ENCODE data around the gene RFX6. TPM values are rescaled to one million over a fixed set of nuclear protein-coding genes. Genes with fewer than 3 reads are reported as not detected.
"Not testable (repeated sequence)": the region's sequence is repeated elsewhere in the genome, so short reads cannot be mapped to it uniquely, and the experiment has no call there.

RFX6 gene, protein sequence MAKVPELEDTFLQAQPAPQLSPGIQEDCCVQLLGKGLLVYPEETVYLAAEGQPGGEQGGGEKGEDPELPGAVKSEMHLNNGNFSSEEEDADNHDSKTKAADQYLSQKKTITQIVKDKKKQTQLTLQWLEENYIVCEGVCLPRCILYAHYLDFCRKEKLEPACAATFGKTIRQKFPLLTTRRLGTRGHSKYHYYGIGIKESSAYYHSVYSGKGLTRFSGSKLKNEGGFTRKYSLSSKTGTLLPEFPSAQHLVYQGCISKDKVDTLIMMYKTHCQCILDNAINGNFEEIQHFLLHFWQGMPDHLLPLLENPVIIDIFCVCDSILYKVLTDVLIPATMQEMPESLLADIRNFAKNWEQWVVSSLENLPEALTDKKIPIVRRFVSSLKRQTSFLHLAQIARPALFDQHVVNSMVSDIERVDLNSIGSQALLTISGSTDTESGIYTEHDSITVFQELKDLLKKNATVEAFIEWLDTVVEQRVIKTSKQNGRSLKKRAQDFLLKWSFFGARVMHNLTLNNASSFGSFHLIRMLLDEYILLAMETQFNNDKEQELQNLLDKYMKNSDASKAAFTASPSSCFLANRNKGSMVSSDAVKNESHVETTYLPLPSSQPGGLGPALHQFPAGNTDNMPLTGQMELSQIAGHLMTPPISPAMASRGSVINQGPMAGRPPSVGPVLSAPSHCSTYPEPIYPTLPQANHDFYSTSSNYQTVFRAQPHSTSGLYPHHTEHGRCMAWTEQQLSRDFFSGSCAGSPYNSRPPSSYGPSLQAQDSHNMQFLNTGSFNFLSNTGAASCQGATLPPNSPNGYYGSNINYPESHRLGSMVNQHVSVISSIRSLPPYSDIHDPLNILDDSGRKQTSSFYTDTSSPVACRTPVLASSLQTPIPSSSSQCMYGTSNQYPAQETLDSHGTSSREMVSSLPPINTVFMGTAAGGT
- not detected for total RNA-seq

- Mint-ChIP-seq H3K4me1 (peaks cover 8% of the 10 kb centered on the region), H3K36me3 (ENCODE audit: low read depth) (no peaks in the 10 kb centered on the region), H3K27me3 (peaks cover 39% of the 10 kb centered on the region), H3K4me3 (peak within 1 kb of the TSS; percentile 3), H3K27ac (no peak within 1 kb of the TSS), H3K9me3 (no peaks in the 10 kb centered on the region)
- CTCF ChIA-PET = no interaction called here
- POLR2A ChIA-PET = no interaction called here
- no peak for DNase-seq
Observed at GRCh38 chr6:116876635-116877611, at the start of gene RFX6. Gene RFX6, plus strand, starts transcription at chr6:116877242. Its CDS starts 34 bp downstream, at chr6:116877276.

DNA sequence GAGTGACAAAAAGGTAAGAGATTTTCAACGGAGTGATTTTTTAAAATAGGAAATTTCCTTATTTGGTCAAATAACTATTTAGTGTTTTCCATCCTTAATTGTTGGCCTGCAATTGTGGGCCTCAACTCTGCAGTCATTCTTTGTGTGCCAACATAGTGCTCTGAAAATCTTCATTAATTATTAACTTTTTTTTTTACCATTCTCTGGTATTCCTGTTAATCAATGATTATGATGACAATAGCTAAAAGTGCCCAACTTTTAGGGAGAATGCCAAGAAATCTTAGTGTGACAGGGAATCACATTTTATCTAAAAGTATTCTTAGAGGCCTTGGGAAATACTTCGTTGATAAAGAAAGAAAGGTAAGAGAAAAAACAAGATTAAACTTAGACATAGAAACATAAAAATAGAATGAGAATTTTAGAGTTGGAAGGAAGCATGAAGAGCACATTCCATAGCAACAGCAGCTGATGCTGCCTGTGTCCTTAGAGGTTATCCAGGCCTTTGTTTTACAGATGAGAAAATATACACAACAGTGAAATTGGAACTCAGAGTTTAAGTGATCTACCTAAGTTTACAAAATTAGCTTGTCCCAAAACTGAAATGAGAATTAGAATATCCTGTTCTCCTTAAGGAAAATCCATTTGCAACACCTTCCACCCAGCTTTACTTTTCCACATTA lies 49.3 kb upstream of the RFX6 start:
- DNase-seq = no peak
- H3K4me1 Mint-ChIP-seq = no peaks in the 10 kb centered on the region
- H3K36me3 Mint-ChIP-seq (ENCODE audit: low read depth) = no peaks in the 10 kb centered on the region
- CTCF ChIA-PET = no interaction called here
- no peaks in the 10 kb centered on the region for H3K9me3 Mint-ChIP-seq
- POLR2A ChIA-PET = no interaction called here
- peaks cover 5% of the 10 kb centered on the region for H3K27me3 Mint-ChIP-seq
- no peak overlapping the region for H3K4me3 Mint-ChIP-seq
- no peak overlapping the region for H3K27ac Mint-ChIP-seq

DNA sequence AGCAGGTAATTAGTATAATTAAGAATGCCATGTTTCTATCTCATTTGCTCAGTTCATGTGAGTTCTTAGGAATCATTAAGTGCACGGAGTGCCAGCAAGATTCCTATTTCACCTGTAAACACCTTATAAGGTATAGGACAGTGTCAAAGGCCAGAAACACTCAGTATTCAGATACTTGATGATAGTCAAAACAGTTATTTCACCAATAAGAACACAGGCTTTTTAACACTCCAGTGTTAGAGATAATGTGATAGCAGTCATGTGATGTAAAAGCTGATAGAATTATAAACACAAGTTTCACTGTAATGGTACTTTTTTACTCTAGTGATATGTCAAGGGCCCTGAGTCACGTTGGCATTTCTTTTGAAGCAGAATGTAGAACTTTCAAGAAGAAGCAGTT lies 48.1 kb upstream of the RFX6 start, which contains the start of gene GPRC6A:
Gene GPRC6A, minus strand, starts transcription at position 101 of the 400 bp plus-strand sequence. Its CDS starts 70 bp downstream, at position 31.
- Mint-ChIP-seq H3K27me3 (peaks cover 6% of the 10 kb centered on the region), H3K9me3 (no peaks in the 10 kb centered on the region), H3K36me3 (ENCODE audit: low read depth) (no peaks in the 10 kb centered on the region), H3K4me1 (no peaks in the 10 kb centered on the region), H3K27ac (no peak within 1 kb of the TSS), H3K4me3 (no peak within 1 kb of the TSS)
- ChIA-PET POLR2A (no interaction called here), CTCF (no interaction called here)
- no peak for DNase-seq

DNA sequence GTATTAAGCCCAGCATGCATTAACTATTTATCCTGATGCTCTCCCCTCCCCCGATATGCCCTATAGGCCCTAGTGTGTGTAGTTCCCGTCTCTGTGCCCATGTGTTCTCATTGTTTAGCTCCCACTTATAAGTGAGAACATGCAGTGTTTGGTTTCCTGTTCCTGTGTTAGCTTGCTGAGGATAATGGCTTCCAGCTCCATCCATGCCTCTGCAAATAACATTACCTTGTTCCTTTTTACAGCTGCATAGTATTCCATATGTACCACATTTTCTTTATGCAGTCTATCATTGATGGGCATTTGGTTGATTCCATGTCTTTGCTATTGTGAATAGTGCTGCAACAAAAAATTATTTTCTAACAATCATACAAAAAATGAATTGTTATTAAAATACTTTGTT lies 42.5 kb upstream of the RFX6 start:
- DNase-seq; H3K4me1 Mint-ChIP-seq; H3K4me3 Mint-ChIP-seq; CTCF ChIA-PET; H3K36me3 Mint-ChIP-seq (ENCODE audit: low read depth); H3K9me3 Mint-ChIP-seq; H3K27me3 Mint-ChIP-seq; POLR2A ChIA-PET; H3K27ac Mint-ChIP-seq: not testable (repeated sequence)

- H3K36me3 Mint-ChIP-seq (ENCODE audit: low read depth) = no peaks in the 10 kb centered on the region
- no peak for DNase-seq
- H3K9me3 Mint-ChIP-seq = no peaks in the 10 kb centered on the region
- ChIA-PET POLR2A (no interaction called here), CTCF (interaction anchor here (0.6 kb wide), 1 partner anchor 691 kb away, joined by 3 read pairs; no protein-coding TSS in a partner anchor)
- H3K4me3 Mint-ChIP-seq = no peak overlapping the region
- H3K4me1 Mint-ChIP-seq = no peaks in the 10 kb centered on the region
- H3K27ac Mint-ChIP-seq = no peak overlapping the region
- H3K27me3 Mint-ChIP-seq = peaks cover 5% of the 10 kb centered on the region
Observed at GRCh38 chr6:116836606-116837342, 40.3 kb upstream of the RFX6 start.

- Mint-ChIP-seq H3K27me3 (peaks cover 5% of the 10 kb centered on the region), H3K4me3 (no peak overlapping the region), H3K36me3 (ENCODE audit: low read depth) (no peaks in the 10 kb centered on the region), H3K4me1 (no peaks in the 10 kb centered on the region), H3K27ac (no peak overlapping the region), H3K9me3 (no peaks in the 10 kb centered on the region)
- DNase-seq = no peak
- ChIA-PET POLR2A (no interaction called here), CTCF (no interaction called here)
Observed at GRCh38 chr6:116840091-116840490, 37.0 kb upstream of the RFX6 start.

GRCh38 chr6:116842459-116842858 lies 34.6 kb upstream of the RFX6 start:
- Mint-ChIP-seq H3K9me3 (no peaks in the 10 kb centered on the region), H3K4me3 (no peak overlapping the region), H3K27me3 (peaks cover 2% of the 10 kb centered on the region), H3K27ac (no peak overlapping the region), H3K4me1 (no peaks in the 10 kb centered on the region), H3K36me3 (ENCODE audit: low read depth) (no peaks in the 10 kb centered on the region)
- DNase-seq = no peak
- CTCF ChIA-PET = no interaction called here
- POLR2A ChIA-PET = no interaction called here

GRCh38 chr6:116847227-116847626 lies 29.8 kb upstream of the RFX6 start:
- H3K4me1 Mint-ChIP-seq = no peaks in the 10 kb centered on the region
- no peak overlapping the region for H3K27ac Mint-ChIP-seq
- H3K36me3 Mint-ChIP-seq (ENCODE audit: low read depth) = no peaks in the 10 kb centered on the region
- peaks cover 4% of the 10 kb centered on the region for H3K27me3 Mint-ChIP-seq
- H3K4me3 Mint-ChIP-seq = no peak overlapping the region
- CTCF ChIA-PET = no interaction called here
- POLR2A ChIA-PET = no interaction called here
- no peaks in the 10 kb centered on the region for H3K9me3 Mint-ChIP-seq
- no peak for DNase-seq

- POLR2A ChIA-PET = no interaction called here
Observed at GRCh38 chr6:116858060-116858459, 19.0 kb upstream of the RFX6 start.

DNA sequence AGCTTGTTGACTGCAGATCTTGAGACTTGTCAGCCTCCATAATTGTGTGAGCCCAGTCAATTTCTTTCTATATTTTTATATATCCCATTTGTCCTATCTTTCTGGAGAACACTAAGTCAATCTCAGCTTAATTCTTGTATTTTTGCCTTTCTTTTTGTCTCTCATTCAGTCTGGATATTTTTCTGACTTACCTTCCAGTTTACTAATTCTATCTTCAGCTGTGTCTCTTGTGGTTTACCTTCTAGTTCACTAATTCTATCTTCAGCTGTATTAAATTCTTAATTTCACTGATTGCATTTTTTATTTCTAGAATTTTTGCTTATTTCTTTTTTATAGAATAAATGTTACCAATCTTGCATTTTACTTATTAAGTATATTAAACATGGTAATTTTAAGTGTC lies 17.8 kb upstream of the RFX6 start:
- CTCF ChIA-PET = no interaction called here
- H3K4me1 Mint-ChIP-seq = no peaks in the 10 kb centered on the region
- no peak overlapping the region for H3K27ac Mint-ChIP-seq
- no peak overlapping the region for H3K4me3 Mint-ChIP-seq
- POLR2A ChIA-PET = no interaction called here
- H3K27me3 Mint-ChIP-seq = no peaks in the 10 kb centered on the region
- H3K9me3 Mint-ChIP-seq = peaks cover 11% of the 10 kb centered on the region
- H3K36me3 Mint-ChIP-seq (ENCODE audit: low read depth) = no peaks in the 10 kb centered on the region
- no peak for DNase-seq

More at GRCh38 chr6:116858060-116858459, 19.0 kb upstream of the RFX6 start:
- Mint-ChIP-seq H3K9me3 (peaks cover 11% of the 10 kb centered on the region), H3K4me3 (no peak overlapping the region), H3K4me1 (no peaks in the 10 kb centered on the region), H3K27me3 (no peaks in the 10 kb centered on the region), H3K27ac (no peak overlapping the region), H3K36me3 (ENCODE audit: low read depth) (no peaks in the 10 kb centered on the region)
- no peak for DNase-seq
- CTCF ChIA-PET = no interaction called here

- no peaks in the 10 kb centered on the region for H3K36me3 Mint-ChIP-seq (ENCODE audit: low read depth)
- H3K4me1 Mint-ChIP-seq = no peaks in the 10 kb centered on the region
- no peak overlapping the region for H3K4me3 Mint-ChIP-seq
- ChIA-PET POLR2A (no interaction called here), CTCF (no interaction called here)
- no peaks in the 10 kb centered on the region for H3K9me3 Mint-ChIP-seq
- peaks cover 3% of the 10 kb centered on the region for H3K27me3 Mint-ChIP-seq
- H3K27ac Mint-ChIP-seq = no peak overlapping the region
- no peak for DNase-seq
Observed at GRCh38 chr6:116866281-116866871, 10.7 kb upstream of the RFX6 start.
